Activated CD8-positive, alpha-beta memory T cell treated with anti-CD3 and anti-CD28 coated beads, Interleukin-2, amount 10 ng/mL, durations not matched to agents 7 days and 5 days (primary cell): ENCODE measurements around the gene DDX42. TPM values are rescaled to one million over a fixed set of nuclear protein-coding genes. Genes with fewer than 3 reads are reported as not detected.
"Not testable (repeated sequence)": the region's sequence is repeated elsewhere in the genome, so short reads cannot be mapped to it uniquely, and the experiment has no call there.

Experiments
- ATAC-seq: fragments of 150-1000 bp; cut with Tn5 transposase; one replicate; pipeline ENCODE4 v1.10.0; 2021; ENCODE audit warnings: moderate library complexity
- CTCF ChIA-PET: fragments of 350-600 bp; sonication (Branson Sonifier 250); formaldehyde crosslinking; loops from one replicate; lab custom pipeline; 2021; ENCODE audit warnings: antibody characterized with exemption; lab: Charles Lee
- DNase-seq: peaks from one replicate; pipeline ENCODE4 v3.0.0-alpha.2; 2020
- H3K27ac Mint-ChIP-seq: one replicate; pipeline ENCODE4 v1.8.0; 2021; ENCODE audit warnings: mild to moderate bottlenecking, mixed read lengths
- H3K27me3 Mint-ChIP-seq: one replicate; pipeline ENCODE4 v1.8.0; 2021; ENCODE audit warnings: mixed read lengths
- H3K36me3 Mint-ChIP-seq: one replicate; pipeline ENCODE4 v1.8.0; 2021; ENCODE audit warnings: mild to moderate bottlenecking, mixed read lengths
- H3K4me1 Mint-ChIP-seq: one replicate; pipeline ENCODE4 v1.8.0; 2021; ENCODE audit warnings: mixed read lengths
- H3K4me3 Mint-ChIP-seq: one replicate; pipeline ENCODE4 v1.8.0; 2021; ENCODE audit warnings: mild to moderate bottlenecking, moderate library complexity, mixed read lengths
- H3K9me3 Mint-ChIP-seq: one replicate; pipeline ENCODE4 v1.8.0; 2022; ENCODE audit warnings: low read depth, mixed read lengths
- total RNA-seq, 2 experiments: library from RNA; stranded (reverse); gene quantifications; one replicate each; pipeline ENCODE4 v1.2.3, GENCODE V29; 2021

DDX42 gene
- total RNA-seq, 2 experiments from 2014 or later = 121 to 123 TPM

DNA sequence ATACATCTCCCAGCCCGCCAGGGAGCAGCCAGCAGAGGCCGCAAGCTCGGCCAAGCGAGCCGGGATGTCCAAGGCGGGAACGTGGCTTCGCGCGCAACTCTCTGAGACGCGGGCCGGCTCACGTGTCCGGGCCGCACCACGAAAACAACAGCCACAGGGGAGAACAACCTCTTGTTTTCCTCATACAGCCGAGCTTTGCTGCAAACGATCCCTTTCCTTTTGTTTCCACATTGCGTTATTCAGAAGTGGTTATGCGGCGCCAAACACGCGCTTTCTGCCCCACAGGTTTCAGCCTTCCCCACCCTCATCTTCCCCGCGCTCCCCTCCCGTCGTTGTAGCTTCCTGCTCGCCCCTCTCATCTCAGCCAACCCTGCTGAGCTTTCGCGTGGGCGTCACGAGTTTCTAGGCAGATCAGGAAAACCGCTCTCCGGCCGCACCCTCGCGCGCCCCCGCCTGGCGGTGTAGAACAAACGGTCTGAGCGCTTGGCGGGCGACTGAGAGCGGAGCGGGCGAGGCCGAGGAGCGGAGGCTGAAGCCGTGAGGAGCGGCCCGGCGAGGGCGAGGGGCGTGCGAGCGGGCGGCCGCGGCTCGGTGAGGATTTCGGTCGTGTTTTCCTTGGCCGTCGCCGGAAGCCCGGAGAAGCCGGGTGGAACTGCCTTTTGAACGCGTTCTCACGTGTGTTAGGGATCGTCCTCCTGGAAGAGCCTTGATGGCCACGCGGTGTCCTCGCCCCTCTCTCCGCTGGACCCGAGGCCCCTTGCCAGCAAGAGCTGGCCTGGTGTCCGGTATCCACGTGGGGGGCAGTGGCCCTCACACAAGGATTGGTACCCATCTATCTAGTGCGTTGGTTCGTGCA, 75.1 kb downstream of the DDX42 start:
- Mint-ChIP-seq H3K27ac (peak overlapping the region; percentile 88), H3K4me1 (peaks cover 24% of the 10 kb centered on the region), H3K4me3 (peak overlapping the region; percentile 59), H3K27me3 (peaks cover 11% of the 10 kb centered on the region), H3K9me3 (peaks cover 6% of the 10 kb centered on the region), H3K36me3 (peaks cover 10% of the 10 kb centered on the region)
- CTCF ChIA-PET = interaction anchor here (0.6 to 1.9 kb wide), 36 partner anchors 9 to 647 kb away, joined by 3 to 34 read pairs (median 4); partner anchors contain the start of genes CCDC47, CD79B, DDX42 and GH2
- ATAC-seq (peak; percentile 97), DNase-seq (peak; percentile 96)

DNA sequence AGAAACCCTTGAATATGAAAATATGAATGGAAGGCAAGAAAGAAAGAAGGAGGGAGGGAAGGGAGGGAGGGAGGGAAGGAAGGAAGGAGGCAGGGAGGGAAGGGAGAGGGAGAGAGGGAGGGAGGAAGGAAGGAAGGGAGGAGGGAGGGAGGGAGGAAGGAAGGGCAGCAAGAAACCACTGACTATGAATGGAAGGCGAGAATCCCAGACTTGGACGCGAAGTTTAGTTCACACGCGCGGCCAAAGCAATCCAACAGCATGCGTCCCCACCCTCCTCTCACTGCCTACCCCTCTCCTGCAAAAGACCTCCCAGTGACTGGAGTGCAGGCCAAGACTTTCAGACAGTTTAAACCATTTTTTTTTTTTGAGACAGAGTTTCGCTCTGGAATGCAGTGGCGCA, 76.4 kb downstream of the DDX42 start:
- DNase-seq (peak; percentile 36), ATAC-seq (no peak)
- peaks cover 21% of the 10 kb centered on the region for H3K27me3 Mint-ChIP-seq
- H3K9me3 Mint-ChIP-seq = peaks cover 6% of the 10 kb centered on the region
- H3K4me3 Mint-ChIP-seq = no peak overlapping the region
- CTCF ChIA-PET = interaction anchor here (0.9 to 2.7 kb wide), 2 partner anchors 15 to 35 kb away, joined by 4 to 15 read pairs; no protein-coding TSS in a partner anchor
- peaks cover 21% of the 10 kb centered on the region for H3K4me1 Mint-ChIP-seq
- H3K36me3 Mint-ChIP-seq = peaks cover 10% of the 10 kb centered on the region
- no peak overlapping the region for H3K27ac Mint-ChIP-seq

DNA sequence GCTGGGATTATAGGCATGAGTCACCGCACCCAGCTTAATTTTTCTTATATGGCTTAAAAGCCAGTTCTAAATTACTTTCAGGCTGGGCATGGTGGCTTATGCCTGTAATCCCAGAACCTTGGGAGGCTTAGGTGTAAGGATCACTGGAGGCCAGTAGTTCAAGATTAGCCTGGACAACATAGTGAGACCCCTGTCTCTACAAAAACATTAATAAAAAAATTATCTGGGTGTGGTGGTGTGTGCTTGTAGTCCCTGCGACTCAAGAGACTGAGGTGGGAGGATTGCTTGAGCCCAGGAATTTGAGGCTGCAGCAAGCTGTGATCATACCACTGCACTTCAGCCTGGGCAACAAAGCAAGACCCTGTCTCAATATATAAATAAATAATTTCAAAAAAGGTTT, 79.3 kb downstream of the DDX42 start:
- CTCF ChIA-PET = interaction anchor here (2.7 kb wide), 1 partner anchor 12 kb away, joined by 15 read pairs; no protein-coding TSS in a partner anchor
- H3K27me3 Mint-ChIP-seq = peaks cover 28% of the 10 kb centered on the region
- H3K36me3 Mint-ChIP-seq = peaks cover 3% of the 10 kb centered on the region
- H3K4me1 Mint-ChIP-seq = peaks cover 14% of the 10 kb centered on the region
- DNase-seq = peak; percentile 15
- ATAC-seq = no peak
- H3K27ac Mint-ChIP-seq = no peak overlapping the region
- no peak overlapping the region for H3K4me3 Mint-ChIP-seq
- peaks cover 2% of the 10 kb centered on the region for H3K9me3 Mint-ChIP-seq

DNA sequence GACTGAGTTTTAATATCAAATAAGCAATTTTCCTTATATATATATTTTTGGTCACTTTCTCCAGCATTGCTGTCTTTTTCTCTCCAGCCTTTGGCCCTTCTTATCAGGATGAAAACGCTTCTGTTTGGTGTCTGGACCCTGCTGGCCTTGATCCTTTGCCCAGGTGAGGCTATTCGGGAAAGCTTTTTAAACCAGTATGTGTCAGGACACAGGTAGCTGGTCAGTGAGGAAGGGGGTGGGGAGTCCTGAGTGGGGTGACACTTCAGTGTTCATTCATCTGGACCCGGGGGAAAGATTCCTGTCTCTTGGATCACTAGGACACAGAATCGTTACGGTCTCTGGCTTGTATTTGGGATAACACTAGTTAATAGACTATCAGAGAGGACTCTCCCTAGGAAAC, 80.7 kb downstream of the DDX42 start:
- Mint-ChIP-seq H3K27ac (no peak overlapping the region), H3K9me3 (no peaks in the 10 kb centered on the region), H3K36me3 (no peaks in the 10 kb centered on the region), H3K4me1 (peaks cover 3% of the 10 kb centered on the region), H3K27me3 (peaks cover 35% of the 10 kb centered on the region), H3K4me3 (no peak overlapping the region)
- DNase-seq = peak; percentile 35
- no peak for ATAC-seq
- CTCF ChIA-PET = interaction anchor here (0.7 to 1.7 kb wide), 3 partner anchors 11 to 13 kb away, joined by 3 to 9 read pairs (median 3); no protein-coding TSS in a partner anchor

DNA sequence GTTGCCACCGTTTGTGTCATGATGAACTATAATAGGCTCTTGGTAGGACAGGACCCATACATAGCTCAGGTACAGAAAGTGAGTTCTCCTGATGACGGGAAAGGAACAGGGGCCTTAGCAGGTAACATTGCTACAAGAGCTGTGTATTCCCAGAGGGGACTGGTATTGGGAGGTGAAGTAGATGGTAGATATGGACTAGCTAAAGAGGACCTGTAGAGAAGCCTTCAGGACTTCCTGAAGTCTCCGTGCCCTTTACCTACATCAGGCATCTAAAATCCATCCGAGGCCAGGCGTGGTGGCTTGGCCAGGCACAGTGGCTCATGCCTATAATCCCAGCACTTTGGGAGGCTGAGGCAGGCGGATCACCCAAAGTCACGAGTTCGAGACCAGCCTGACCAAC, 81.2 kb downstream of the DDX42 start:
- H3K9me3 Mint-ChIP-seq = no peaks in the 10 kb centered on the region
- no peak overlapping the region for H3K4me3 Mint-ChIP-seq
- H3K36me3 Mint-ChIP-seq = no peaks in the 10 kb centered on the region
- H3K4me1 Mint-ChIP-seq = no peaks in the 10 kb centered on the region
- ATAC-seq (no peak), DNase-seq (peak; percentile 14)
- H3K27ac Mint-ChIP-seq = no peak overlapping the region
- CTCF ChIA-PET = interaction anchor here (0.7 to 1.7 kb wide), 4 partner anchors 8 to 13 kb away, joined by 3 to 9 read pairs (median 3); no protein-coding TSS in a partner anchor
- H3K27me3 Mint-ChIP-seq = peaks cover 37% of the 10 kb centered on the region

DNA sequence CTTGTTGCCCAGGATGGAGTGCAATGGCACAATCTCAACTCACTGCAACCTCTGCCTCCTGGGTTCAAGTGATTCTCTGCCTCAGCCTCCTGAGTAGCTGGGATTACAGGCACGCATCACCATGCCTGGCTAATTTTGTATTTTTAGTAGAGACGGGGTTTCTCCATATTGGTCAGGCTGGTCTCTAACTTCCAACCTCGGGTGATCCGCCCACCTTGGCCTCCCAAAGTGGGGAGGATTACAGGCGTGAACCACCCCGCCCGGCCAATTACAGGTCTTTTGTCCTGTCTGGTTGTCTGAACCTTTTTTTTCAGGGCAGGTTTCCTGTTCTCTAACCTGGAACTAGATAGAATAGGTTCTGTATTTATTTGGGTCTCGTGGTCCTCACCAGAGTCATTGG, 82.5 kb downstream of the DDX42 start:
- ATAC-seq, H3K4me3 Mint-ChIP-seq, H3K36me3 Mint-ChIP-seq, H3K4me1 Mint-ChIP-seq, H3K9me3 Mint-ChIP-seq, H3K27ac Mint-ChIP-seq: not testable (repeated sequence)
- DNase-seq = peak; percentile 19
- peaks cover 40% of the 10 kb centered on the region for H3K27me3 Mint-ChIP-seq
- CTCF ChIA-PET = interaction anchor here (1.5 kb wide), 1 partner anchor 9 kb away, joined by 3 read pairs; no protein-coding TSS in a partner anchor

DNA sequence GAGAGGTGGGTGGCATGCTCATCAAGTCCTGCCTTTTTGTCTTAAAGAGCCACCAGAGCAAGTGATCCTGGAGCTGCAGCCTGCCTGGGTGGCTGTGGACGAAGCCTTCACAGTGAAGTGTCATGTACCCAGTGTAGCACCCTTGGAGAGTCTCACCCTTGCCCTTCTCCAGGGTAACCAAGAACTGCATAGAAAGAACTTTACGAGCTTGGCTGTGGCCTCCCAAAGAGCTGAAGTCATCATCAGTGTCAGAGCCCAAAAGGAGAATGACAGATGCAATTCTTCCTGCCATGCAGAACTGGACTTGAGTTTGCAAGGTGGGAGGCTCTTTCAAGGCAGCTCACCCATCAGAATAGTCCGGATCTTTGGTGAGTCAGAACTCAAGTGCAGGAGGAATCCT, 85.3 kb downstream of the DDX42 start:
- no peaks in the 10 kb centered on the region for H3K36me3 Mint-ChIP-seq
- no peaks in the 10 kb centered on the region for H3K4me1 Mint-ChIP-seq
- no peak overlapping the region for H3K4me3 Mint-ChIP-seq
- DNase-seq (no peak), ATAC-seq (no peak)
- H3K9me3 Mint-ChIP-seq = no peaks in the 10 kb centered on the region
- no peak overlapping the region for H3K27ac Mint-ChIP-seq
- CTCF ChIA-PET = interaction anchor here (0.8 to 2.7 kb wide), 4 partner anchors 11 to 172 kb away, joined by 3 to 15 read pairs (median 6); partner anchors contain the start of gene GH2
- peaks cover 38% of the 10 kb centered on the region for H3K27me3 Mint-ChIP-seq

DNA sequence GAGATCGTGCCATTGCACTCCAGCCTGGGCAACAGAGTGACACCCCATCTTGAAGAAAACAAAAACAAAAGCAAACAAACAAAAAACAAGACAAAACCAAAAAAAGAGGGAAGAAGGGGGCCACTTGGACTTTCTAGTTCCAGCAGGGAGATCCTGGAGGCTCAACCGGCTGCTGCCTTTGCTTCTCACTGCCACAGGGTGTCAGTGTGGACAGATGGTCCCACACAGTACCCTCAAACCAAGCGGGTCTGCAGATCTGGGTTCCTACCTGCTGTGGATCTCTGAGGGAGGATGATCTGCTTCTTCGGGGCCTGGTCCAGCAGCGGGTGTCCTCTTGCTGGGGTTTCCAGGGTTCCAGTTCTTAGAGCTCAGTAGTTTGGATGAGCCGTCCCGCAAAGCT, 92.7 kb downstream of the DDX42 start:
- H3K4me1 Mint-ChIP-seq, ATAC-seq, H3K9me3 Mint-ChIP-seq, H3K36me3 Mint-ChIP-seq, H3K4me3 Mint-ChIP-seq, H3K27ac Mint-ChIP-seq, DNase-seq: not testable (repeated sequence)
- CTCF ChIA-PET = interaction anchor here (0.7 to 5.3 kb wide), 19 partner anchors 9 to 293 kb away, joined by 3 to 34 read pairs (median 4); partner anchors contain the start of genes GH2 and ICAM2
- peaks cover 31% of the 10 kb centered on the region for H3K27me3 Mint-ChIP-seq

Other genes with a start within 250 kb of the DDX42 start
- 100 to 1,000 TPM; 129 to 139 TPM for gene DCAF7, start 223.7 kb upstream of the DDX42 start, total RNA-seq
- gene TACO1, start 173.3 kb upstream of the DDX42 start, total RNA-seq = 10 to 100 TPM; 23.3 to 27.8 TPM
- 10 to 100 TPM; 29.0 to 36.5 TPM for gene MAP3K3, start 151.8 kb upstream of the DDX42 start, total RNA-seq
- 100 to 1,000 TPM; 303 to 356 TPM for gene LIMD2, start 74.0 kb upstream of the DDX42 start, total RNA-seq
- 10 to 100 TPM; 59.9 to 76.8 TPM for gene STRADA, start 32.4 kb upstream of the DDX42 start, total RNA-seq
- 10 to 100 TPM; 55.7 to 71.1 TPM for gene CCDC47, start 573 bp upstream of the DDX42 start, total RNA-seq
- 100 to 1,000 TPM; 157 to 195 TPM for gene PSMC5, start 53.3 kb downstream of the DDX42 start, total RNA-seq
- 10 to 100 TPM; 58.9 to 71.7 TPM for gene FTSJ3, start 53.5 kb downstream of the DDX42 start, total RNA-seq
- 100 to 1,000 TPM; 137 to 151 TPM for gene SMARCD2, start 68.5 kb downstream of the DDX42 start, total RNA-seq
- gene CSH2, start 99.5 kb downstream of the DDX42 start, total RNA-seq = not detected
- not detected for gene GH2, start 107.8 kb downstream of the DDX42 start, total RNA-seq
- not detected for gene CSH1, start 122.4 kb downstream of the DDX42 start, total RNA-seq
- gene CSHL1, start 137.1 kb downstream of the DDX42 start, total RNA-seq = not detected
- not detected for gene GH1, start 144.7 kb downstream of the DDX42 start, total RNA-seq
- gene CD79B, start 158.2 kb downstream of the DDX42 start, total RNA-seq = 10 to 100 TPM; 15.0 to 19.1 TPM
- under 1 TPM in 1 of 2 experiments, not detected in 1; 0.02 TPM for gene SCN4A, start 198.7 kb downstream of the DDX42 start, total RNA-seq
- gene PRR29, start 224.2 kb downstream of the DDX42 start, total RNA-seq = 1 to 10 TPM; 1.5 to 3.3 TPM
- gene ICAM2, start 246.5 kb downstream of the DDX42 start, total RNA-seq = 10 to 100 TPM; 39.0 to 40.6 TPM